Transverse colon (tissue), 3 donors: ENCODE results near the gene CFAP52.

Experiments
- CTCF ChIP-seq, 5 experiments: fragments of 200-600 bp in 3 of 5; fragments of 450-650 bp in 2 of 5; sonication (generic) in 3 of 5; IDR thresholded peaks; 1 replicate in 2 of 5; 2 replicates in 3 of 5; pipeline ENCODE4 v1.5.1; 2016 to 2017; ENCODE audit warnings: antibody characterized with exemption in 5 of 5, inconsistent platforms in 3 of 5, mild to moderate bottlenecking in 2 of 5, moderate library complexity in 1 of 5
- POLR2A ChIP-seq: fragments of 450-650 bp; IDR thresholded peaks from one replicate; pipeline ENCODE4 v1.6.1; 2016; ENCODE audit warnings: antibody characterized with exemption, mild to moderate bottlenecking, moderate library complexity

- TF ChIP-seq CTCF (IDR thresholded peaks at IDR 0.05): no peak
- TF ChIP-seq POLR2A: no peak
Observed at GRCh38 chr17:9636501-9636900, 60.1 kb downstream of the CFAP52 start.
